ENCODE data around the gene MUS81.
"Not testable (repeated sequence)": the region's sequence is repeated elsewhere in the genome, so short reads cannot be mapped to it uniquely, and the experiment has no call there.

Gene MUS81, protein sequence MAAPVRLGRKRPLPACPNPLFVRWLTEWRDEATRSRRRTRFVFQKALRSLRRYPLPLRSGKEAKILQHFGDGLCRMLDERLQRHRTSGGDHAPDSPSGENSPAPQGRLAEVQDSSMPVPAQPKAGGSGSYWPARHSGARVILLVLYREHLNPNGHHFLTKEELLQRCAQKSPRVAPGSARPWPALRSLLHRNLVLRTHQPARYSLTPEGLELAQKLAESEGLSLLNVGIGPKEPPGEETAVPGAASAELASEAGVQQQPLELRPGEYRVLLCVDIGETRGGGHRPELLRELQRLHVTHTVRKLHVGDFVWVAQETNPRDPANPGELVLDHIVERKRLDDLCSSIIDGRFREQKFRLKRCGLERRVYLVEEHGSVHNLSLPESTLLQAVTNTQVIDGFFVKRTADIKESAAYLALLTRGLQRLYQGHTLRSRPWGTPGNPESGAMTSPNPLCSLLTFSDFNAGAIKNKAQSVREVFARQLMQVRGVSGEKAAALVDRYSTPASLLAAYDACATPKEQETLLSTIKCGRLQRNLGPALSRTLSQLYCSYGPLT

DNA sequence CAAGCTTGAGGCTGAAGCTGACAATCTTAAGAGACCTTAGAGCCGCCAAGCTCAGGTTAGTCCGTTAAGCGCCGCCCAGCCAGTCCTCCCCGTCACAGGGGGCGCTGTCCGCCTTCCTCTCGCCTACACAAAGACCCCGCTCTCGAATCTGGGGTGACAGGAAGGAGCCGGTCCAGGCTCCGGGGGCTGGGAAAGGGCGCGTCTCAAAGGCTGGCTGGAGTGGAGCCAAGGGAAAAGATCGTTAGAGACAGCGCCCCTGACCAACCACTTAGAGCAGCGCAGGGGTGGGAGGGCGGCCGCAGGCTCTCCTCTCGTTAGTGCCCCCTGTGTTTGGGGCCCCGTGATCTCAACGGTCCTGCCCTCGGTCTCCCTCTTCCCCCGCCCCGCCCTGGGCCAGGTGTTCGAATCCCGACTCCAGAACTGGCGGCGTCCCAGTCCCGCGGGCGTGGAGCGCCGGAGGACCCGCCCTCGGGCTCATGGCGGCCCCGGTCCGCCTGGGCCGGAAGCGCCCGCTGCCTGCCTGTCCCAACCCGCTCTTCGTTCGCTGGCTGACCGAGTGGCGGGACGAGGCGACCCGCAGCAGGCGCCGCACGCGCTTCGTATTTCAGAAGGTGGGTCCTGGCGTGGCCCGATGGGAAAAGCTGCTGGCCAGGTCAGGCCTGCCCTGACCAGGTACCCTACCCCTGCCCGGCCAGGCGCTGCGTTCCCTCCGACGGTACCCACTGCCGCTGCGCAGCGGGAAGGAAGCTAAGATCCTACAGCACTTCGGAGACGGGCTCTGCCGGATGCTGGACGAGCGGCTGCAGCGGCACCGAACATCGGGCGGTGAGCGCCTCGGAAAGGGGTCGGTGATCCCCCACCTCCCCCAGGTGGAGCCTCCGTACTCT, at the start of gene MUS81:
Gene MUS81 (plus strand): TSS at position 156 of the 887 bp plus-strand sequence. CDS start 321 bp downstream, at position 477.
- peak; percentile 92 for DNase-seq (ENCODE audit: low read depth)

DNA sequence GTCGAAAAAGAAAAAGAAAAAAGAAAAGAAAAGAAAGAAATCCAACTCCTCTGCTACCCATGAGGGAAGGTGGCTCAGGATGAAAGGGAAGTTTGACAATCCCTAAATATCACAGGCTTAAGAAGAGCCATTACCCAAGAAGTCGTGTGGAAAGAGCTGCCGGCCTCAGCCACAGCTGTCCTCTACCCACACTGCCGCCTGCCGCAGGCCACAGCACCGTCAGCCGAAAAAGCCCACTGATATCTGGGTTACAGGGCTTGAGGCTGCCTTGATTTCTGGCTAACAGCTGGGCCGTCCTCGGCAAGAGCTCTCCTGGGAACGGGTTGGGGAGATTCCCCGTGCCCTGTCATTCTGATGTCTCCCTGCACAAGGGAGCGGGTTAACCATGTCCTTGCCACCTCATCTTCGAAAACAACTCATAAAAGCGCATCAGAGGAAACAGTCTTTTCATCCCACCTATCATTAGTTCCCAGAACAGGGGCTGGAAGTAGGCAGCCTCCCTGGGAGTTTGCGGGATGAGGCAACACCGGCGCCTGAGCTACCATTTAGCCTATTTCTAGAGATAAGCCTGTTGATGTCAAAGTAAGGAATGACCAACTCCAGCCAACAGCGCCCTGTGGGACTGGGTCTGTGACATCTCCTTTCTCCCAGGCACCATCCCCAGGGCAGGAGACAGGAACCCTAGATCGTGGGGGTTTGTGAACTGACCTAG, 48.3 kb upstream of the MUS81 start:
- no peak for DNase-seq (ENCODE audit: low read depth)

- no peak for DNase-seq (ENCODE audit: low read depth)
Measured at GRCh38 chr11:65814131-65814985, 45.9 kb upstream of the MUS81 start.

GRCh38 chr11:65814986-65815565, 45.2 kb upstream of the MUS81 start:
- no peak for DNase-seq (ENCODE audit: low read depth)

- no peak for DNase-seq (ENCODE audit: low read depth)
Measured at GRCh38 chr11:65816696-65817095, 43.5 kb upstream of the MUS81 start.

DNA sequence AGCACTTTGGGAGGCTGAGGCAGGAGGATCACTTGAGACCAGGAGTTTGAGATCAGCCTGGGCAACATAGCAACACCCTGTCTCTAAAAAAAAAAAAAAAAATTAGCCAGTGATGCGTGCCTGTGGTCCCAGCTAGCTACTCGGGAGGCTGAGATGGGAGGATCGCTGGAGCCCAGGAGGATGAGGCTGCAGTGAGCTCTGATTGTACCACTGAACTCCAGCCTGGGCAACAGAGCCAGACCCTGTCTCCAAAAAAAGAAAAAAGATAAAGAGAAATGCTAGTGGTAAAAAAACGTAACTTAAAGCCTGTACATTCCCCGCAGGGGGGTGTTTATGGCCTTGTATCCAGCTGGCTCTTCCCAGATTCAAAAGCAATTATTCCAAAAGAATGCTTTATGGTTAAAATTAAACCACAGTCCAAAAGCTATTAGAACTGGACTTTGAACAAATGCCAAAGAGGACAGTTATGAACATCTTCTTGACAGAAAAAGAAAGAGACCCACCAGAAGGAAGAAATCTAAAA, 42.9 kb upstream of the MUS81 start:
- no peak for DNase-seq (ENCODE audit: low read depth)

DNA sequence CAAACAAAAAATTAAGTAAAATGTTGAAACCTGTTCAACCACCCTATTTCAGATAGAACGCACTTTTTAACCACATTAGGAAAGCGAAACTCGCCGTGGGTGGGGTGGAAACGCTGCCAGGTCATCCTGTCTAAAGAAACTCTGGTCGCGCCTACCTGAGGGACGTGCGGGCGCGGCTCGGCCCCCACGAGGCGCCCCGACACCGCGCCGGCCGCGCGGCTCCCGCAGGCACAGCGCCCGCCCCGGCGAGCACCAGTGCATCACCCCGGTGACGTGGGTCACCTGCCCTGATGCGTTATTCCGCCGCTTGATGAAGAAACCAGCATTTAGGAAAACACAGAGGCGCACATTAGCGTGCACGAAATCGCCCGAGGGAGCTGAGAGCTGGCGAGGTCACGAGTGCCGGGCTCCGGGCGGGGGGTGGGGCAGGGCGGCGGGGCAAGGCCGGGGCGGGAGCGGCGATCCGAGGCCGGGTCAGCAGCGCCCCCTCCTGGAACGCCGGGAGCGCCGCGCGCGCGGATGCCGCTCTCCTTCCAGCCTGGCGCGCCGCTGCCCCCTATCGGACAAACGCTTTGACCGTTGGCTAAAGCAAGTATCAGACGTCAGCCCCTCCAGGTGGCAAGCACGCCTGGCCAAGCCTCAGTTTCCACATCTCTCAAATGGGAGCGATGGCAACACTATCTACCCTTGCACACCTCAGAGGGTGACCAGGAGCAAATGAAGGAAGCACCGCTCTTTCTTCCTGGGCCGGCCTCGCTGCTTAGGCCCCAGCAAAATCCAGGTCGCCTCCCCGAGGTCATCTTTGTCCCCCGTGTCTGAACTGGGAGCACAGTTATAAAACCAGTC, 42.2 kb upstream of the MUS81 start:
- DNase-seq (ENCODE audit: low read depth), result peak; percentile 87

- no peak for DNase-seq (ENCODE audit: low read depth)
Measured at GRCh38 chr11:65821107-65821506, 39.1 kb upstream of the MUS81 start.

- DNase-seq (ENCODE audit: low read depth), result no peak
Measured at GRCh38 chr11:65822776-65823528, 37.3 kb upstream of the MUS81 start.

DNA sequence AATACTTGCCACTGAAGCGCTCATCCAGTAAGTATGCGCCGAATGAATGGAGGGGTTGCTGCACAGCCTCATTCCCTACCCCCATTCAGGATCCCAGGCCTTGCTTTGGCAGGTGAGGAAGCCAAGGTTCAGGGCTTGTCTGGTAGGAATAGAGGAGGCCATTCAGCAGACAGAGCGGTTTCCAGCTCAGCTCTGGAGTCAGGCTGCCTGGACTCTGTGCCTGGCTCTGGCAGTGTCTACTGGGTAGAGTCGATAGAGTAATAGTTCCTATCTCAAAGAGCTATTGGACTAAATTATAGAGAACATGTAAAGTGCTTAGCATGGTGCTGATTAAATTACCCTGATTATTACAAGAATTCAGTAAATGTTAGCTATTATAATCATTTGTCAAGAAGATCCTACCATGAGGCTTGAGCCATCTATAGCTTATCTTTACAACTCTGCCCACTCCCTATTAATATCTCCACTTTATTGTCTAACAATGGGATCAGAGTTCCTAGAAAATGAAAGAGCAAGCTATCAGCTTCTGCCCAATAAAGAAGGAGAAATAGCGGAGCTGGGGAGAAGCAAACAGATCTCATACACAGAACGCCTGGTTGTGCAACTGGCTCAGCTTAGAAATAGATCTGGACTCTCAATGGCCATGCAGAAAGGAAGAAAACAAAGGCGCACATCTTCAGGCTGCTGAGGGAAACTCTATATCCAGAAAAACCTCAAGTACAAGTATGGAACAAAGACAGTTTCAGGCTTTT, 33.1 kb upstream of the MUS81 start:
- DNase-seq (ENCODE audit: low read depth), result no peak

GRCh38 chr11:65829459-65829858, 30.8 kb upstream of the MUS81 start:
- DNase-seq (ENCODE audit: low read depth), result no peak

- not testable (repeated sequence) for DNase-seq (ENCODE audit: low read depth)
Measured at GRCh38 chr11:65832231-65832630, 28.0 kb upstream of the MUS81 start.

DNA sequence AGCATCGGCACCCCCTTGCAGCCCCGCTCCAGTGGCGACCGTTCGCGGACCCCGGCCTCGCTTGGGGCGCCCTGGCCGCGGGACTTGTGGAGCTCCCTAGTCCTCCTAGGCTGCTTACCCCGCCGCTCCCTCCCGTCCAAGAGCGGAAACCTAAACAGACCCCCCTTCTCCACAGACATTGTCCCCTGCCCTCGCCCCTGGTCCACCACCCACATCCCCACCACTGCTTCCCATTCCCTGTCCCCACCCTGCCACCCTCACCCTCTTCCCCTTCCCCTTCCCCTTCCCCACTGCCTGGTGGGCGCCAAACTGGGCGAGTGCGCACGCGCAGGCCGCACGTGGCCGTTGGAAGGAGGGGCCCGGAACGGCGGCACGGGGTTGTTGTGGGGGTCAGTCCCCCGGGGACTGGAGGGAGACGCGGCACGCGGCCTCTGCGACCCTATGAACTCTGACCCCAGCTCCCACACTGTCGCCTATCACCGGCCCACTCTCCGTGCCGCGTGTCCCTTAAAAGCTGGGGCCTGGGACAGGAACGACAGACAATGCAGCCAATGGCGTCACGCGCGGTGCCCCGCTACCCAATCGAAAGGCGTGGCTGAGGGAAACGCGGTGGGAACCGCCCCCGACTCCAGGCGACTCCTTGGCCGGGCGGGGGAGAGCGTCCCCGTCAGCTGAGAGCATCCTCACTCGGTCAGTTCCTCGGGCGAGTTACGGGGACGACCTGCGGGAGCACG, 26.8 kb upstream of the MUS81 start, which contains the start of gene SNX32:
Gene SNX32 (plus strand): TSS at position 667 of the 734 bp plus-strand sequence. CDS start 103 bp downstream, outside the sequence.
- peak; percentile 94 for DNase-seq (ENCODE audit: low read depth)

DNA sequence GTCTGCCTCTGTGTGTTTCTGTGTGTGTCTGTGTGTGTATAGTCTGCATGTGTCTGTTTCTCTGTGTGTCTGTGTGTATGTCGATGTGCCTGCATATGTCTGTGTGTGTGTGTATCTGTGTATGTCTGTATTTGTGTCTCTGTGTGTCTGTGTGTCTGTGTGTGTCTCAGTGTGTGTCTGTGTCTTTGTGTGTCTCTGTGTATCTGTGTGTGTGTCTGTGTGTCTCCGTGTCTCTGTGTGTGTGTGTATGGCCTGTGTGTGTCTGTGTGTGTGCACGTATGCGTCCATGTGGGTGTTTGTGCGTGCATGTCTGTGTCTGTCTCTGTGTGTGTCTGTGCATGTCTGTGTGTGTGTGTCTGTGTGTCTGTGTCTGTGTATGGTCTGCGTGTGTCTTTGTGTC, 26.0 kb upstream of the MUS81 start:
- no peak for DNase-seq (ENCODE audit: low read depth)

- no peak for DNase-seq (ENCODE audit: low read depth)
Measured at GRCh38 chr11:65842144-65842543, 18.1 kb upstream of the MUS81 start.

- DNase-seq (ENCODE audit: low read depth), result no peak
Measured at GRCh38 chr11:65843811-65844210, 16.4 kb upstream of the MUS81 start.

DNA sequence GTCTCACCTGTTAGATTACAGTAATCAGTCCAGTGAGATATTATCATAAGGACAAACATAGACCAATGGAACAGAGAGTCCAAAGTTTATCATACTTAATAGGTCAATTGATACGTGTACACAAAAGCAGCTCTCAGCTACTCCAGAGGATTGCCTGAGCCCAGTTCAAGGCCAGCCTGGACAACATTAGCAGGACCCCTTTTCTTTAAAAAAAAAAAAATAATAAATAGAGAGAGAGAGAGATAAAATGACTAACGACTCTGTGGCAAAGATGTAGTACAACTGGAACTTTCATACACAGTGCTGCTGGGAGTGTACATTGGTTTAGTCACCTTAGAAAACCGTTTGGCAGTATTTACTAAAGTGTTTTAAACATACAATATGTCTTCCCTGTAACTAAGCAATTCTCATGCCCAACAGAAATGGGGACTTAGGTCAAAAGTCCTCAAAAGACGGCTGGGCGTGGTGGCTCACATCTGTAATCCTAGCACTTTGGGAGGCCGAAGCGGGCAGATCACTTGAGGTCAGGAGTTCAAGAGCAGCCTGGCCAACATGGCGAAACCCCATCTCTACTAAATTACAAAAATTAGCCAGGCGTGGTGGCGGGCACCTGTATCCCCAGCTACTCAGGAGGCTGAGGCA, 15.9 kb upstream of the MUS81 start:
- DNase-seq (ENCODE audit: low read depth), result no peak
